A549 (cell line): Measurements from ENCODE around the gene MAST2.

Source experiments
- BHLHE40 ChIP-seq: IDR thresholded peaks from 2 replicates; pipeline ENCODE4 v1.6.1; 2012; ENCODE audit warnings: low read depth, low read length, inconsistent platforms
- CTCF ChIP-seq: fragments of >200 bp; sonication (Bioruptor Twin); formaldehyde crosslinking; IDR thresholded peaks from 3 replicates; pipeline ENCODE4 v1.5.1; 2016
- HDAC2 ChIP-seq: fragments of 200-600 bp; sonication (generic); IDR thresholded peaks from 2 replicates; pipeline ENCODE4 v1.6.1; 2016
- HMGXB4 ChIP-seq: fragments of 250-450 bp; sonication (Bioruptor Pico); IDR thresholded peaks from 2 replicates; pipeline ENCODE4 v1.5.0; 2021; ENCODE audit warnings: mild to moderate bottlenecking, moderate library complexity, borderline replicate concordance
- JUN ChIP-seq, 2 experiments: fragments of >200 bp; sonication (Bioruptor Twin); formaldehyde crosslinking; IDR thresholded peaks; 2 replicates in 1 of 2; 3 replicates in 1 of 2; pipeline ENCODE4 v1.6.1; 2016 to 2017
- KDM5A ChIP-seq: fragments of 200-600 bp; sonication (generic); IDR thresholded peaks from 2 replicates; pipeline ENCODE4 v1.6.1; 2016; ENCODE audit warnings: antibody characterized with exemption, mild to moderate bottlenecking
- POLR2A ChIP-seq: IDR thresholded peaks from 2 replicates; pipeline ENCODE4 v1.6.1; 2012; ENCODE audit warnings: mild to moderate bottlenecking, low read length
- RAD21 ChIP-seq, 2 experiments: fragments of >200 bp in 1 of 2; sonication (Bioruptor Twin) in 1 of 2; formaldehyde crosslinking in 1 of 2; IDR thresholded peaks in 1 of 2; conservative IDR thresholded peaks in 1 of 2; 2 replicates in 1 of 2; 3 replicates in 1 of 2; pipeline ENCODE4 v1.6.1; 2012 to 2018; ENCODE audit warnings: inconsistent platforms in 1 of 2
- TF ChIP-seq, protein P1 (sequence below): fragments of 200-600 bp; sonication (generic); IDR thresholded peaks from 2 replicates; pipeline ENCODE4 v1.6.1; 2016; ENCODE audit warnings: antibody characterized with exemption, mild to moderate bottlenecking, moderate library complexity

- TF ChIP-seq POLR2A (no peak), RAD21 (conservative IDR thresholded peaks at IDR 0.05 in 1 of 2, IDR thresholded peaks at IDR 0.05 in 1 of 2) (no peak), HMGXB4 (CRISPR knock-in tag) (no peak), KDM5A (no peak), JUN (IDR thresholded peaks at IDR 0.05) (no peak), CTCF (no peak), BHLHE40 (no peak), HDAC2 (no peak)
- TF ChIP-seq, protein P1, sequence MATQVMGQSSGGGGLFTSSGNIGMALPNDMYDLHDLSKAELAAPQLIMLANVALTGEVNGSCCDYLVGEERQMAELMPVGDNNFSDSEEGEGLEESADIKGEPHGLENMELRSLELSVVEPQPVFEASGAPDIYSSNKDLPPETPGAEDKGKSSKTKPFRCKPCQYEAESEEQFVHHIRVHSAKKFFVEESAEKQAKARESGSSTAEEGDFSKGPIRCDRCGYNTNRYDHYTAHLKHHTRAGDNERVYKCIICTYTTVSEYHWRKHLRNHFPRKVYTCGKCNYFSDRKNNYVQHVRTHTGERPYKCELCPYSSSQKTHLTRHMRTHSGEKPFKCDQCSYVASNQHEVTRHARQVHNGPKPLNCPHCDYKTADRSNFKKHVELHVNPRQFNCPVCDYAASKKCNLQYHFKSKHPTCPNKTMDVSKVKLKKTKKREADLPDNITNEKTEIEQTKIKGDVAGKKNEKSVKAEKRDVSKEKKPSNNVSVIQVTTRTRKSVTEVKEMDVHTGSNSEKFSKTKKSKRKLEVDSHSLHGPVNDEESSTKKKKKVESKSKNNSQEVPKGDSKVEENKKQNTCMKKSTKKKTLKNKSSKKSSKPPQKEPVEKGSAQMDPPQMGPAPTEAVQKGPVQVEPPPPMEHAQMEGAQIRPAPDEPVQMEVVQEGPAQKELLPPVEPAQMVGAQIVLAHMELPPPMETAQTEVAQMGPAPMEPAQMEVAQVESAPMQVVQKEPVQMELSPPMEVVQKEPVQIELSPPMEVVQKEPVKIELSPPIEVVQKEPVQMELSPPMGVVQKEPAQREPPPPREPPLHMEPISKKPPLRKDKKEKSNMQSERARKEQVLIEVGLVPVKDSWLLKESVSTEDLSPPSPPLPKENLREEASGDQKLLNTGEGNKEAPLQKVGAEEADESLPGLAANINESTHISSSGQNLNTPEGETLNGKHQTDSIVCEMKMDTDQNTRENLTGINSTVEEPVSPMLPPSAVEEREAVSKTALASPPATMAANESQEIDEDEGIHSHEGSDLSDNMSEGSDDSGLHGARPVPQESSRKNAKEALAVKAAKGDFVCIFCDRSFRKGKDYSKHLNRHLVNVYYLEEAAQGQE: no peak
Observed at GRCh38 chr1:45934947-45935346, 131.5 kb downstream of the MAST2 start.
